Mesothelial cell of epicardium (in vitro differentiated cells): ENCODE results near the gene OTUB1. TPM values are rescaled to one million over a fixed set of nuclear protein-coding genes. Genes with fewer than 3 reads are reported as not detected.

Source experiments
- DNase-seq, 2 experiments: peaks; one replicate each; pipeline ENCODE4 v3.0.0; 2021; ENCODE audit warnings: low spot score in 2 of 2; ENCODE audit not compliant: unreplicated experiment in 2 of 2
- H3K27ac Mint-ChIP-seq: 2 replicates; pipeline ENCODE4 v1.8.0; 2021; ENCODE audit warnings: mixed read lengths
- H3K27me3 Mint-ChIP-seq: 2 replicates; pipeline ENCODE4 v1.8.0; 2021; ENCODE audit warnings: low read depth, mixed read lengths
- H3K36me3 Mint-ChIP-seq: 2 replicates; pipeline ENCODE4 v1.8.0; 2021; ENCODE audit warnings: mixed read lengths
- H3K4me1 Mint-ChIP-seq: 2 replicates; pipeline ENCODE4 v1.8.0; 2021; ENCODE audit warnings: mixed read lengths
- H3K4me3 Mint-ChIP-seq: 2 replicates; pipeline ENCODE4 v1.8.0; 2021; ENCODE audit warnings: mild to moderate bottlenecking, moderate library complexity, mixed read lengths
- H3K9me3 Mint-ChIP-seq: 2 replicates; pipeline ENCODE4 v1.8.0; 2021; ENCODE audit warnings: mixed read lengths
- total RNA-seq: library from RNA; stranded (reverse); gene quantifications from 3 replicates; pipeline ENCODE4 v1.2.1, GENCODE V29; 2021
- TF ChIP-seq, protein P1 (sequence below): fragments of 200-600 bp; sonication (generic); IDR thresholded peaks from one replicate; pipeline ENCODE4 v1.5.0; 2021; ENCODE audit warnings: antibody characterized with exemption; ENCODE audit not compliant: unreplicated experiment

OTUB1 gene
- total RNA-seq, 1 donor from 2014 or later: 99.7 TPM

DNA sequence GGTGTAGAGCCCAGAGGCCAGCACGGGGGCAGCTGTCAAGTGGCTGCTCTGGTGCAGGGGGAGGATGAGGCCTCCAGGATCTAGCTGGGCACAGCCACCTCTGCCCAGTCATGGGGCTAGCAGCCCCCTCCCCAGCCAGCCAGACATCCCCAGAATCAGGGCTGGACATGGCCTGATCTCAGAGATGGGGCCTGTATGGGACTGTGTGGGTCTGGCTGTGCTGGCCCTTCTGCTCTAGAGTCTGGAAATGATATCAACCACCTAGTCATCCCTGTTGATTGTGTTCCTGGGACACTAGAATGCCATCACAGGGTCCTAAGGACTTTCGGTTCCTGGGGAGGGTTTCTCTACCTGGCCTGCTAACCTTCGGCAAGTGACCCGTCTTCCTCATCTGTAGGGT is 52.3 kb downstream of the OTUB1 start:
- no peaks in the 10 kb centered on the region for H3K36me3 Mint-ChIP-seq
- H3K27ac Mint-ChIP-seq: no peak overlapping the region
- H3K4me3 Mint-ChIP-seq: no peak overlapping the region
- H3K4me1 Mint-ChIP-seq: peaks cover 28% of the 10 kb centered on the region
- peaks cover 48% of the 10 kb centered on the region for H3K27me3 Mint-ChIP-seq
- no peak for DNase-seq
- TF ChIP-seq, protein P1, sequence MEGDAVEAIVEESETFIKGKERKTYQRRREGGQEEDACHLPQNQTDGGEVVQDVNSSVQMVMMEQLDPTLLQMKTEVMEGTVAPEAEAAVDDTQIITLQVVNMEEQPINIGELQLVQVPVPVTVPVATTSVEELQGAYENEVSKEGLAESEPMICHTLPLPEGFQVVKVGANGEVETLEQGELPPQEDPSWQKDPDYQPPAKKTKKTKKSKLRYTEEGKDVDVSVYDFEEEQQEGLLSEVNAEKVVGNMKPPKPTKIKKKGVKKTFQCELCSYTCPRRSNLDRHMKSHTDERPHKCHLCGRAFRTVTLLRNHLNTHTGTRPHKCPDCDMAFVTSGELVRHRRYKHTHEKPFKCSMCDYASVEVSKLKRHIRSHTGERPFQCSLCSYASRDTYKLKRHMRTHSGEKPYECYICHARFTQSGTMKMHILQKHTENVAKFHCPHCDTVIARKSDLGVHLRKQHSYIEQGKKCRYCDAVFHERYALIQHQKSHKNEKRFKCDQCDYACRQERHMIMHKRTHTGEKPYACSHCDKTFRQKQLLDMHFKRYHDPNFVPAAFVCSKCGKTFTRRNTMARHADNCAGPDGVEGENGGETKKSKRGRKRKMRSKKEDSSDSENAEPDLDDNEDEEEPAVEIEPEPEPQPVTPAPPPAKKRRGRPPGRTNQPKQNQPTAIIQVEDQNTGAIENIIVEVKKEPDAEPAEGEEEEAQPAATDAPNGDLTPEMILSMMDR: no peak
- no peaks in the 10 kb centered on the region for H3K9me3 Mint-ChIP-seq

DNA sequence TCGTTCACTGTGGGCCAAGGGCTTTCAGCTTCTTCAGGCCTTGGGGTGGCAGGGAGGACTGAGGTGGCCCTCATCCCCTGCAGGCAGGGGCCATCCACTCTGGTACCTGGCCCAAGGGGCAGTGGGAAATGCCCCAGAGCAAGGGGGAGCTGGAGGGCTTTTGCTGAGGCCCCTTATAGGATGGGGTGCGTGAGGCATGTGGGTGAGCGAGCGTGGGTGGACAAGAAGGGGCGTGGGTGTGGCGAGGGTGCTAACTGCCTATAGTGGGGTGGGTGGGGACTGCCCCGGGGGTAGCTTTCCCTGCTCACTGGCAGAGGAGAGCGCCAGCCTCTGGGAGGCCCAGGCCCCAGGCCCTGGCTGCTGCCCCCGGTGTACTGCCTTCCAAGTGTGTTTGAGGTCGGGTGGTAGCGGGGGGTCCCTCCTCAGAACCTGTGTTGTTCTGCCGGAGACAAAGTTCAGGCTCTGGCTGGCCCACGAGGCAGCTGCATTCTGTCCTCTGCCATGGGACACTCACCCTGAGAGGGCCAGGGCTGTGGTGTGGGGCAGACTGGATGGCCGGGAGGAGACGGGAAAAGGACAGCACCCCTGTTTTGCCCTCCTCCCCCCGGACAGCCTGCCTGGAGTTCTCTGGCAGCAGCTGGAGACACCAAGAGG is 52.9 kb downstream of the OTUB1 start:
- no peaks in the 10 kb centered on the region for H3K9me3 Mint-ChIP-seq
- peaks cover 44% of the 10 kb centered on the region for H3K27me3 Mint-ChIP-seq
- H3K4me3 Mint-ChIP-seq: no peak overlapping the region
- peaks cover 24% of the 10 kb centered on the region for H3K4me1 Mint-ChIP-seq
- TF ChIP-seq, protein P1: no peak
- no peak for DNase-seq
- H3K36me3 Mint-ChIP-seq: no peaks in the 10 kb centered on the region
- H3K27ac Mint-ChIP-seq: no peak overlapping the region

DNA sequence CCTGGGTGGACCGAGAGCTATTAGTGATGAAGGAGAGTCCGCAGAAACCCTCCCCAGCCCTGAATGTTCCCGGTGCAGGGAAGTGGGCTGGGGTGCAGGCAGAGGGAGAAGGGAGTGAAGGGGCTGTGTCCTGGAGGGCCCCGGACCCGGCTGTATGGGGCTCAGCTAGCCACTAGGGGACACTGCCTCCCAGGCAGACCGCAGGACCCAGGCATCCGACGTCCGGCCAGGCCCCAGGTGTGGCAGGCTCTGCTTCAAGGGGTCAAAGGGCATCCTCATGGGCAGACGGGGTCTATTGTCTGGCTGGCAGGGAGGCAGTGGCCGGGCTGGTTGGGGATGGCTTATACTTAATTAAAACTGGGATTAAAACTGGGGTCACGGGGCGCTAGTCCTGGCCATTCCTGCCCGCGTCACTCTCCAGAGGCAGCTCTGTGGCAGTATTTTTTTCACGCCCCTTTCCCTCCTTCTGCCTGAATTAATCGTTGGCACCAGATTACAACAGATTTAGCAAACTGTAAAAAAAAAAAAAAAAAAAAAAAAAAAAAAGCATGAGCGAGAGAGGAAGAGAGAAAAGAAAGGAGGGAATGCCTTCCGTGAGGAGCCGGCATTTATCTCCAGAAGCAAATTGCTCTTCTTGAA is 54.6 kb downstream of the OTUB1 start:
- TF ChIP-seq, protein P1: no peak
- H3K27ac Mint-ChIP-seq: no peak overlapping the region

DNA sequence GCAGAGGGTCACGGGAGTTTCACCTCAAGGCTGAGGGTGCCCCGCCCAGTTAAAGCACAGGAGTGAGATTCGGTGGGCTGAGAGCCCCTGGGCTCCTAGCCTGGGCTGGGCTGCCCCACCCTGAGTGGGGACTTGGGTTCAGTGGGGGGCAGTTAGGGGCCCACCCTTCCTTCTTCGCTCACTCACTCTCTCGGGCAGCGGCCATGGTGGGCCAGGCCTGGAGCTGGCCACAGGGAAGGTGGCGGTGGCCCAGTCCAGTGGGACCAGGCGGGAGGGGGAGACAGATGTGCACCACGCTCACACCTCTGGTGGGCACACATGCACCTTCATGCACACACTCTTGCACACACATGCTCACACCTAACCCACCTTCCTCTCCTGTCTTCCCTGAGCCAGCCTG is 55.6 kb downstream of the OTUB1 start:
- TF ChIP-seq, protein P1: no peak
- no peaks in the 10 kb centered on the region for H3K9me3 Mint-ChIP-seq
- H3K4me1 Mint-ChIP-seq: peaks cover 15% of the 10 kb centered on the region
- H3K27ac Mint-ChIP-seq: no peak overlapping the region
- peaks cover 31% of the 10 kb centered on the region for H3K27me3 Mint-ChIP-seq
- no peaks in the 10 kb centered on the region for H3K36me3 Mint-ChIP-seq
- H3K4me3 Mint-ChIP-seq: no peak overlapping the region
- no peak for DNase-seq

More for the DNA sequence above, 54.6 kb downstream of the OTUB1 start:
- Mint-ChIP-seq H3K9me3 (no peaks in the 10 kb centered on the region), H3K27me3 (peaks cover 32% of the 10 kb centered on the region), H3K4me3 (no peak overlapping the region), H3K4me1 (peaks cover 15% of the 10 kb centered on the region), H3K36me3 (no peaks in the 10 kb centered on the region)
- DNase-seq: no peak

DNA sequence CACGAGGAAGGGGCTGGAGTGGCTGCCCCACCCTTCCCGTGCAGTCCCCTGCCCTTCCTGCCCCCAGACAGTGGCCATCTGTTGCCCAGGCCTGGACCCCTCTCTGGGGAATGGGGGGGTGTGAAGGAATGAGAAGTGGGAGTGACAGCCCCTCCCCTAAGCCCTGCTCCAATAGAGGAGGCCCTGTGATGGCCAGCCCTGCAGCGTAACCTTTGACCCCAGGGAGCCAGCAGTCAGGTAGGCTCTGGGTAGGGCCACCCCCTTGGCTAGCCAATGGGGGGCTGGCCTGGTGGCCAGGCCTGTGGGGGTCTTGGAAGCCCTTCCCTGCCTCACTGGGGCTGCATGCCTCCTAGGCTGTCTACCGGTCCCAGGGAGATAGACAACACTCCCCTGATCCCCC is 56.1 kb downstream of the OTUB1 start:
- peaks cover 26% of the 10 kb centered on the region for H3K27me3 Mint-ChIP-seq
- no peak overlapping the region for H3K27ac Mint-ChIP-seq
- DNase-seq: no peak
- peaks cover 10% of the 10 kb centered on the region for H3K4me1 Mint-ChIP-seq
- TF ChIP-seq, protein P1: no peak
- H3K36me3 Mint-ChIP-seq: no peaks in the 10 kb centered on the region
- H3K4me3 Mint-ChIP-seq: no peak overlapping the region
- H3K9me3 Mint-ChIP-seq: no peaks in the 10 kb centered on the region
